HG03342 (cell line): ENCODE data around the gene DNAJA3.

Experiments
- ATAC-seq: cut with Tn5 transposase; IDR thresholded peaks from one replicate; pipeline ENCODE4 v1.9.1; 2021; ENCODE audit warnings: mild to moderate bottlenecking, moderate library complexity; ENCODE audit not compliant: unreplicated experiment

The DNAJA3 gene

GRCh38 chr16:4468972-4469371 is 43.3 kb downstream of the DNAJA3 start:
- ATAC-seq: no peak

- no peak for ATAC-seq
Measured at GRCh38 chr16:4471869-4472268, 46.2 kb downstream of the DNAJA3 start.

DNA sequence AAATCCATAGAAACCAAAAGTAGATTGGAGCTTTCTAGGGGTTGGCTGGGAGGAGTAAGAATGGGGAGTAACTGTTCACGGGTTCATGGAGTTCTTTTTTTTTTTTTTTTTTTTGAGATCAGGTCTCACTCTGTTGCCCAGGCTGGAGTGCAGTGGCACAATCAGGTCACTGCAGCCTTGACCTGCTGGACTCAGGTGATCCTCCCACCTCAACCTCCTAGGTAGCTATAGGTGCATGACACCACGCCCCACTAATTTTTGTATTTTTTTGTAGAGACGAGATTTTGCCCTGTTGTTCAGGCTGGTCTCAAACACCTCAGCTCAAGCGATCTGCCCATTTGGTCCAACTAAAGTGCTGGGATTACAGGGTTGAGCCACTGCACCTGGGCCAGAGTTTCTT is 47.2 kb downstream of the DNAJA3 start:
- ATAC-seq: no peak

DNA sequence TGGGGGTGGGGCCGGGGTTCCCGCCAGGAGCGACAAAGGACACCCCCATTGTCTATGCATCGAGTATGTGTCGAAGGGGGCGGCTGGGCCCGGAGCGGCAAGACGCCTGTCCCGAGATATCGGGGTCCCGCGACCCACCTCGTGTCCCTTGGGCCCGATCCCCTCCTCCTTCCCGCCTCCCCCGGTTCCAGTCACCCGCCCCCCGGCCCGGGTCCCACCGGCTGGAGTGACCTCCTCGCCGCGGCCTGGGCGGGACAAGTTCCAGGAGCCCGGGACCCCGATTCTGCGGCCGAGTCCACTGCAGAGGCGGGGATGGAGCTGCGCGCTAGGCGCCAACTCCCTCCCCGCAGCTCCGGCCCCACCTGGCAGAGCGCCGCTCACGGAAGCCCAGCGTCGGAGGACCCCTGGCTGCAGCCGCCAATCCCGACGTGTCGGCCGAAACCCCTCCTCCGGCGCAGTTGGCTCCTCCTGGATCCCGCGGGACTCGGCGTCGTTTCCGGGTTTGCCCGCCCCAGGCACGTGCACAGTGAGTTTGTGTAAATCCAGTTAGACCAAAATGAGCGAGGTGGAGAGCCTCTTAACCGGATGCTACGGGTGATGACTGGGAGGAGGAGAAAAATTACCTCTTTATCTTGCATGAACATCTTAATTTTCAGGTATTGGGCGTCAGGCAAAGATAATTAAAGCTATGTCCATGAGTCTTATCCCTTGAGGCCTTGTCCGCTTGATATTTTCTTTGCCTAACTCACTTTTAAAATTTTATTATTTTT is 48.7 kb downstream of the DNAJA3 start, which contains the start of gene NMRAL1:
NMRAL1 (minus strand) TSS at position 434 of the 770 bp plus-strand sequence. CDS start 493 bp downstream, outside the sequence.
- ATAC-seq: peak; percentile 56

DNA sequence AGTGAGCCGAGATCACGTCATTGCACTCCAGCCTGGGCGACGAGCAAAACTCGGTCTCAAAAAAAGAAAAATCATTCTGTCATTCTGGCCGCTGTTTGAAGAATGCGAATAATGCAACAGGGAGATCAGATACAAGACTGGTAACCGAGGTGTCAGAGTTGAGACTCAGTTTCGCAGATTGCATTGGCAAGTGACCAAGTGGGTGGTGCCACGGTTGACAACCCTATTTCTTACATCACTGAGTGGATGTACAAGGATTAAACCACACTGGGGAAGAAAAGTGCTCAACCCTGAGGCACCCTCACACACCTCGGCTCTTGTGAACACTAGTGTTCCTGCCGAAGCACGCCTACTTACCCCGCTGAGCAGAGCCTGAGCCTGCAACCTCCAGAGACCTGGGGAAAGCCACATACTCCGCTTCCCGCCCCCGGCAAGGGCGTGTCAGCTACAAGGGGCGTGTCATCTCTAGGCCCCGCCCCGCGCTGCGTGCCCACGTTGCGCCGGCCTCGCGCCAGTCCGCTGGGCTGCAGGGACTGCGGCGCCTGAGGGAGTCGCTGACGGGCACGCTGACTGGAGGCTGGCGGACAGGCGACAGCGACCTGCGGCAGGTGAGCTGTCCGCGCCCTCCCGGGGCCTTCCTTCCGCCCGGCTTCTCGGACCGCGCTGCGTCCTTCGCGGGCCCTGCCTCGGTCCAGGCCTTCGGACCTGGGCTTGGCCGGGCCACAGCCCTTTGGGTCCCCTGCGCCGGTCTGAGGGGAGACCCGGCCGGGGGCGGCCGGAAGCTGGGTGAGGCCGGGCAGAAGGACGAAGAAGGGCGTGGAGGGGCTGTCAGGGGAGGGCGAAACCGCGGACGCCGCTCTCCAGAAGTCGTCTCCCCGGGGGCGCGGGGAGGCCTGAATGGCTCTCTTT is 50.5 kb downstream of the DNAJA3 start, which contains the start of gene HMOX2:
HMOX2 (plus strand) TSS at position 519 of the 909 bp plus-strand sequence. CDS start 29,127 bp downstream, outside the sequence.
- ATAC-seq: peak; percentile 71

- ATAC-seq: no peak
Measured at GRCh38 chr16:4477966-4478365, 52.3 kb downstream of the DNAJA3 start.

DNA sequence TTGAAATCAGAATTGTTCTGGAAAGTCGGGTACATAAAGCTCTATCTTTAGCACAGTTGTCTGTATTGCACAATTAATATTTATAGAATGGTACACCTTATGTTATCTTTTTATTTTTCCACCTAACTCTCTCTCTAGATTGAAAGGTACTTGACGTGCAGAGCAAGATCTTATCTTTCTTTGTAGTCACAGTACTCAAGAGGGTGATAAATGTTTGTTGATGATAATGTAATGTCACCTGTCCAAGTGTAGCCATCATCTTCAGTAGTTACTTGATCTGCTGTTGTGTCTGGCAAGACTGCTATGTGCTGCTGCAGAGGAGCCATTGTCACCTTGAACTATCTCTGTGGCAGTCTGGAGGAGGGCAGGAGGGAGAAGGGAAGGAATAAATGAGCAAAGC is 55.9 kb downstream of the DNAJA3 start:
- ATAC-seq: no peak

GRCh38 chr16:4481963-4482362 is 56.3 kb downstream of the DNAJA3 start:
- ATAC-seq: no peak

DNA sequence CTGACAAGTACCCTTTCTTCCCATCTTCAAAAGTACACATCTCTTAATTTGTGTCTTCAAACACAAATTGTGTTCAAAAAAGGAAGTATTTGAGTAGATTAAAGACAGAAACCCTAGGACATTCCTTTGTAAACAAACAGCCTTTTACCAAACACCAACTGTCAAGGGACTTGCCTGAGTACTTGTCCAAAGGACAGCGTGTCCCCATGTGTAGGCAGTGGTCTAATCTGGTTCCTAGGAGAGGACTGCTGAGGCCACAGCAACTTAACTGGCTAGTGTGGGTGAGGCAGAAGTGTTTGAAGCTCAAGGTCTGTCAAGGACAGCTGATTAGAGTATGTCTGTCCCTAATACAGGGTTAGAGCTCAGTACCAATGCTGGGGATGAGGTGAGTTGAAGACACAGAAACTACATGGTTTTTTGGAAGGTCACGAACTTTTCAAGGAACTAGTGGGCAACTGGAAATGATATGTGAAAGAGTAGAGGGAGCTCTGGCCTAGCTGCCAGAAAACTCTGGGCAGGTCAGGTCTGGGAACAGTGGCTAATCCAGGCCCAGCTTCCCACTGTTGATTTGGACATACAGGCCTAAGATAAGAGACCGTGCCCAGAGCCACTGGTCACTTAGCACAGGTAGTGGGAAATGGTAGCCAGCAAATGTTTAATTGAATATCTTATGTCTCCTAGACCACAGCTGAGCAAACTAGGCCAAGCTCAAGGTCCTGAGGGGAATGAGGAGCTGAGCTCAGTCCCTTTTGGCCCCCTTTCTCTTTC is 60.6 kb downstream of the DNAJA3 start:
- ATAC-seq: no peak

DNA sequence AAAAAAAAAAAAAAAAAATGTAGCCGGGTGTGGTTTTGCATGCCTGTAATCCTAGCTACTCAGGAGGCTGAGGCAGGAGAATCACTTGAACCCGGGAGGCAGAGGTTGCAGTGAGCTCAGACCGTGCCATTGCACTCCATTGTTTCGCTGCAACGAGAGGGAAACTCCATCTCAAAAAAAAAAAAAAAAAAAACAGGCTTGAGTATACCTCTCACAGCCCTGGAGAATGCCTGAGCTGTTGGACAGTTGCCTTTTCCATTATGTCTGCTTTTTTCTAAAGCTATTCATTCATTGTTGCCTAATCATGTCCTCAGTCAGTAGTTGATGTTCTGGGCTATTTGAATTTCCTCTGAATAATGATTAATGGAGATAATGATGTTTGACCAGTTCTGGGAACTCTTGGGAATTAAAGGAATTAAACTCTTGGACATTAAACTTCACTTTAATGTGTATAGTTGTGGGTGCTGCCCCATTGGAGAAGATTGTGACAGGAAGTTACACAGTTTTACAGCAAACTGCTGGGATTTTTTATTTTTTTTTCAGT is 62.4 kb downstream of the DNAJA3 start:
- no peak for ATAC-seq

GRCh38 chr16:4488499-4488967 is 62.9 kb downstream of the DNAJA3 start:
- no peak for ATAC-seq

DNA sequence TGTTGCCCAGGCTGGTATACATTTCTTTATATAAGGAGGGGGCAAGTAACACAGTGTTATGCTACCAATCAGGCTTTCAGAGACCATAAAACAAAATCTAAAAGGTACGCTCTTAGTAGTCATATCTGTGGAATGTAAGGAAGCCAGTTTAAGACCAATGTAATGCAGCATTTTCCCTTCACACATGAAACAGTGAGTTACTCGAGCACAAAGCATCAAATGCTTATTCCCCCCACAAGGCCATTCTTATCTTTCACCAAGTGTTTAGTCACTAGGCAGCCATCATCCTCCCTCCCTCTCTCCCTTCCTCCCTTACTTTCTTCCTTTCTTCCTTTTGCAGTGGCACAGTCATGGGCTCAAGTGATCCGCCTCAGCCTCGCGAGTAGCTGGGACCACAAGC is 63.4 kb downstream of the DNAJA3 start:
- no peak for ATAC-seq

- no peak for ATAC-seq
Measured at GRCh38 chr16:4491898-4492297, 66.2 kb downstream of the DNAJA3 start.

DNA sequence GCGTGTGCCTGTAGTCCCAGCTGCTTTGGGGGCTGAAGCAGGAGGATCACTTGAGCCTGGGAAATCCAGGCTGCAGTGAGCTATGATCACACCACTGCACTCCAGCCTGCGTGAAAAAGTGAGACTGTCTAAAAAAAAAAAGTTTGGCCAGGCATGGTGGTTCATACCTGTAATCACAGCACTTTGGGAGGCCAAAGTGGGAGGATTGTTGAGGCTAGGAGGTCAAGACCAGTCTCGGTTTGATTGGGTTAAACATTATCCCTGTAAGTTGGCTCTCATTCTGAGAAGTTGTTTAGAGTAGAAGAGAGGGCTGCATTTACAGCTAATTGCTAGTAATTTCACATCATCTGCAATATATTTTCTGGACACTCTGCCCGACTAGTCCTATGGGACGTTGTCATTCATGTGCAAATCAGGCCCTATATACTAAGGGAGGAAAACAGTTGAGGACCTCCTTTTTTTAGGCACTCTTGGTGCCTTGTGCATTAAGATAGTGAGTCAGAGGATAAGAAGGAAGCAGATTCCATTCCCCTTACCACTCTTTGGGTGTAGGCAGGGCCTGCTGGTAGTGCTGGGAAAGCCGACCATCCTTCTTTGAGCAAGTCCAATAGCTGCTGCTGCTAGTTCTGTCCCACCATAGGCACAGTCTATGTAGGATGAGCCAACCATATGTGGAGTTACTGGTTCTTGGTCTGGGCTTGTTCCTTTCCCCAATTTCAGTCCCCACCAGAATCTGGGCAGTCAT is 69.2 kb downstream of the DNAJA3 start:
- no peak for ATAC-seq

DNA sequence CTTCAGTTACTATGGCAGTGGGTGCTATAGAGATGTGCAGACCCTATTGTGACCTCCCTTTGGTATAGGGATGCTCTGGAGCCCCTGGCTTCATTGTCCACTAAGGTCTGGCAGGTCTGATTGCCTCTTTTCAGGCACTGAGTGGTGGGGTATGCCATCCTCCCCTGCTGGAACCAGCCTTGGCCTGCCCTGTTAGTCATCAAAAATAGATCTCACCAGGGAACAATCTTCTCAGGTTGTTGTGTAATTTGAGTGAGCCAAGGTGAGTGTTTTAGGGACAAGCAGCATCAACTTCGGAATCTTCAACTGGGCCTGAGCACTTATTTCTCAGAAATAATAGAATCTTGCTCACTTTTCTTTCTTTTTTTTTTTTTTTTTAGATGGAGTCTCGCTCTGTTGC is 70.1 kb downstream of the DNAJA3 start:
- ATAC-seq: no peak

GRCh38 chr16:4496305-4496704 is 70.6 kb downstream of the DNAJA3 start:
- ATAC-seq: no peak

- ATAC-seq: no peak
Measured at GRCh38 chr16:4498546-4499195, 73.0 kb downstream of the DNAJA3 start.

DNA sequence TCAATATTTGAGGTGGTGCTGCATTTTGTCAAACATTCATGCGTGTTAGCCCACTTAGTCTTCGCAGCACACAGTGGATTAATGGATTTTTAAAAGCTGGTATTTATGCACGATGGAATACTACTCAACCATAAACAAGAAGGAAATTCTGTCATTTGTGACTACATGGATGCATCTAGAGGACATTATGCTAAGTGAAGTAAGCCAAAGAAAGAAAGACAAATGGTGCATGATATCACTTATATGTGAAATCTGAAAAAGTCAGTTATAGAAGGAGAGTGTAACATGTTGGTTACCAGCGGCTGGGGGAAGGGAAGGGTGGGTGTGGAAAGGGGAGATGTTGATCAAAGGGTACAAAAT is 73.5 kb downstream of the DNAJA3 start:
- ATAC-seq: no peak

DNA sequence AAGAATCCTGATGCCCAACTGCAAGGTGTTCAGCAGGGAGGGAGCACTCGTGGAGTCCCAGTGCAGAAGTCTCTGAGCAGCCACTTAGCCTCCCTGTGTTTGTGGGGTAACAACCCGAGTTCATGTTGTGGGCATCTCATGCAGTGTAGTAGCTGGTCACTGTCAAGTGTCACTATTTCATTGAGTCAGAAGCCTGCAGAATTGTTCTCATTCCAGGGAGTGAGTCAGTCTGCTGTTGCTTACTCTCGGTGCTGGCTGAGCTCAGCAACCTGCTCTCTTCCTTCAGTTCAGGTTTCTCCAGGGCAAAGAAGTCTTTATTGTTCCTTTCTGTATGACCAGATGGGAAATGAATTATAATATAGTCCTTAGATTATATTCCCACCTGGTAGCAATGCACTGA is 74.6 kb downstream of the DNAJA3 start:
- no peak for ATAC-seq
